Common myeloid progenitor, CD34-positive (primary cell): ENCODE measurements around the gene NBPF4.
"Not testable (repeated sequence)": the region's sequence is repeated elsewhere in the genome, so short reads cannot be mapped to it uniquely, and the experiment has no call there.

ENCODE experiments used
- CTCF ChIA-PET: fragments of 350-600 bp; sonication (Branson Sonifier 250); formaldehyde crosslinking; loops from one replicate; lab custom pipeline; 2021; ENCODE audit warnings: antibody characterized with exemption; lab: Charles Lee
- POLR2A ChIA-PET: fragments of 350-600 bp; sonication (Branson Sonifier 250); formaldehyde crosslinking; loops from one replicate; lab custom pipeline; 2021; ENCODE audit warnings: antibody characterized with exemption; lab: Charles Lee
- DNase-seq, 3 donors: peaks; one replicate each; pipeline versions ENCODE4 v3.0.0 to v3.0.0-alpha.2; 2013
- H3K27ac ChIP-seq, 2 experiments: 1 replicate in 1 of 2; 2 replicates in 1 of 2; pipeline ENCODE4 v1.7.0; 2013; ENCODE audit warnings: inconsistent platforms in 2 of 2, low read length in 2 of 2, mild to moderate bottlenecking in 2 of 2, low read depth in 1 of 2, moderate library complexity in 1 of 2; ENCODE audit not compliant: severe bottlenecking in 2 of 2, insufficient read depth in 1 of 2, poor library complexity in 1 of 2
- H3K27me3 ChIP-seq, 5 experiments: replicated peaks in 2 of 5; 1 replicate in 3 of 5; 2 replicates in 2 of 5; pipeline versions ENCODE4 v1.6.1 to v1.7.0; 2013; ENCODE audit warnings: low read length in 4 of 5, mild to moderate bottlenecking in 2 of 5, moderate library complexity in 2 of 5, inconsistent platforms in 1 of 5; ENCODE audit not compliant: insufficient read depth in 5 of 5, control insufficient read depth in 4 of 5
- H3K36me3 ChIP-seq, 4 experiments: 1 replicate in 2 of 4; 2 replicates in 2 of 4; pipeline versions ENCODE4 v1.6.1 to v1.7.0; 2013; ENCODE audit warnings: low read length in 3 of 4, control low read depth in 1 of 4, mild to moderate bottlenecking in 1 of 4; ENCODE audit not compliant: control insufficient read depth in 4 of 4, insufficient read depth in 4 of 4
- H3K4me1 ChIP-seq, 4 experiments: 1 replicate in 3 of 4; 2 replicates in 1 of 4; pipeline versions ENCODE4 v1.6.1 to v1.7.1; 2013; ENCODE audit warnings: low read length in 3 of 4, mild to moderate bottlenecking in 3 of 4, control low read depth in 1 of 4, inconsistent platforms in 1 of 4, moderate library complexity in 1 of 4; ENCODE audit not compliant: control insufficient read depth in 4 of 4, insufficient read depth in 4 of 4; ENCODE audit errors: control extremely low read depth in 1 of 4
- H3K4me3 ChIP-seq, 7 experiments: 1 replicate in 4 of 7; 2 replicates in 3 of 7; pipeline versions ENCODE4 v1.5.1 to v1.7.0; 2013; ENCODE audit warnings: mild to moderate bottlenecking in 7 of 7, low read length in 6 of 7, moderate library complexity in 6 of 7, inconsistent platforms in 2 of 7, low read depth in 2 of 7, control low read depth in 1 of 7; ENCODE audit not compliant: insufficient read depth in 4 of 7, control insufficient read depth in 1 of 7; ENCODE audit errors: extremely low read depth in 1 of 7
- H3K9me3 ChIP-seq, 5 experiments: 1 replicate in 4 of 5; 2 replicates in 1 of 5; pipeline versions ENCODE4 v1.6.1 to v1.7.1; 2013; ENCODE audit warnings: low read length in 4 of 5, mild to moderate bottlenecking in 2 of 5, inconsistent platforms in 1 of 5, low read depth in 1 of 5, moderate library complexity in 1 of 5; ENCODE audit not compliant: control insufficient read depth in 4 of 5, insufficient read depth in 2 of 5; ENCODE audit errors: control extremely low read depth in 1 of 5
- WGBS: methylation state at CpG from one replicate; pipeline ENCODE4 v1.1.5; 2013; ENCODE audit not compliant: insufficient coverage; 5-methylcytosine and 5-hydroxymethylcytosine counted together

Gene NBPF4

DNA sequence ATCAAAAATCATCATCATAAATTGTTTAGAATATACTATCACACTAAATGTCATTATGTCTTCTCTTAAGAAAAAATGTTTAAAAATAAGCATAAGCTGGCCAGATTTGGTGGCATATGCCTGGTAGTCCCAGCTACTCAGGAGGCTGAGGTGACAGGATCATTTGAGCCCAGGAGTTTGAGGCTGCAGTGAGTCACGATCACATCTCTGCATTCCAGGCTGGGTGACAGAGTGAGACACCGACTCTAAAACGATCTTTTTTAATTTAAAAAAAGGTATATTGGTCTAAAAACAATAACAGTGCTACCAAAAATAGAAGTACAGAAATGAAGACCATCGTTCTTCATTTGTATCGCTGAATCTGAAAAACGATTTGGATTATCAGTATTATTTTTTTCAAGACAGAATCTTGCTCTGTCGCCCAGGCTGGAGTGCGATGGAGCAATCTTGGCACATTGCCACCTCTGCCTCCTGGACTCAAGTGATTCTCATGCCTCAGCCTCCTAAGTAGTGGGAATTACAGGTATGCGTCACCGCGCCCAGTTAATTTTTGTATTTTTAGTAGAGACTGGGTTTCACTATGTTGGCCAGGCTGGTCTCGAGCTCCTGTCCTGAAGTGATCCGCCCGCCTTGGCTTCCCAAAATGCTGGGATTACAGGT, 26.2 kb downstream of the NBPF4 start:
- H3K36me3 ChIP-seq, CTCF ChIA-PET, H3K27me3 ChIP-seq, H3K27ac ChIP-seq, H3K4me1 ChIP-seq, POLR2A ChIA-PET, H3K9me3 ChIP-seq, DNase-seq, H3K4me3 ChIP-seq: not testable (repeated sequence)
- 100% methylated on average over 4 of the region's 14 CpGs for WGBS

DNA sequence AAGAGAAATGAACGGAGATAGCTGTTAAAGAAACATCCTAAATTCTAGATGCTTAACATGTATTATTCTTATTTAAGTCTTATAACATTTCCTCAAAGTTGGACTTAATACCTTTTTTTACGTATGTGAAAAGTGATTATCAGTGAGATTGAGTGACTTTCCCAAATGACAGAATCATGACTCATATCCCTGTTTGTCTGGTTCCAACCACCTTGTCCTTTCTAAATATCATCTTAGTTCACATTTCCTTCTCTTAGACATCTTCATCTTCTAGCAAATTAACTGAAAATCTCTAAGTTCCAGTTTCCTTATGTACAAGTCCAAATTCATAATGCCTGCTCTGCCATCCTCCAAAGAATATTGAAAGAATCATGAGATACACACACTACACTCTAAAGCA, 26.9 kb downstream of the NBPF4 start:
- H3K9me3 ChIP-seq, CTCF ChIA-PET, H3K27ac ChIP-seq, H3K4me3 ChIP-seq, H3K4me1 ChIP-seq, DNase-seq, H3K36me3 ChIP-seq, H3K27me3 ChIP-seq, POLR2A ChIA-PET: not testable (repeated sequence)
- no CpG with 5 or more reads among the region's 2 CpGs for WGBS

DNA sequence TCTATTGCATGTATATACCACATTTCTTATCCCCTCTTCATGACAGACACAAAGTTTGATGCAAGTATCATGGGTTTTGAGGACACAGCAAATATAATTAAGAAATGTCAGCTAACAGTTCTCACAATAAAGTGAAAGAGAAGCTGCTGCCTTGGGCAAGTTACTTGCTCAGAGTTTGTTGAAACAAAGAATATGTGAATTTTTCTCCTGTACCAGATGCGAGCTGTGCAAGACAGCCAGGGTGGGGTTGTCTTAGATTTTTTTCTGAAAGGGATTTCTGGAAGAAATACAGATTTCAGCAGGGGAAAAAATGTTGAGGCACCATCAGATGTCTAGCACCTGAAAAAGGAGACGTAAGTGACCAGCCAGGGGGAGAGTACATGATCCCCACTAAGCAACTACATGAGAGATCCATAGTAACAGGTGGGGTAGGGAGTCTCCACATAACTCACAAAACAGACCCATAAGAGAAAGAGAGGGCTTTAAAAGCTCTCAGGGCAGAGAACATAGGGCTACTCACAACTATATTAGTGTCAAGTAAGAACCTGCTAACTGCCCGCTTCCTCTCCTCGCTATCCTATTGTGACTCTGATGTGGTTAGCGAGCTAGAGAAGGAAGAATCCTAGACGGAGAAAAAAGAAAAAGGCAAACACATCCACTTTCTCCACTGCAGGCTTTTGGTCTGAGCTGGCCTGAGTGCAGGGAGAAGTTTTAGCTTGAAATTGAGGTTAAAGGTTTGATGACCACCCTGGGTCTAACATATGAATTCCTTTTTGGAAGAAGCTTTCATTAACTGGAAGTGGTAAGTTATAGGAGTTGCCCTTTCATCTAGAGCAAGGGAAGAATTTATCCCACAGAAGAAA, 27.6 kb downstream of the NBPF4 start:
- POLR2A ChIA-PET, H3K4me1 ChIP-seq, H3K27me3 ChIP-seq, H3K36me3 ChIP-seq, H3K9me3 ChIP-seq, H3K4me3 ChIP-seq, H3K27ac ChIP-seq, DNase-seq: not testable (repeated sequence)
- WGBS, result no CpG with 5 or more reads among the region's 6 CpGs
- CTCF ChIA-PET, result interaction anchor here (0.6 kb wide), 1 partner anchor 465 kb away, joined by 3 read pairs; no protein-coding TSS in a partner anchor

DNA sequence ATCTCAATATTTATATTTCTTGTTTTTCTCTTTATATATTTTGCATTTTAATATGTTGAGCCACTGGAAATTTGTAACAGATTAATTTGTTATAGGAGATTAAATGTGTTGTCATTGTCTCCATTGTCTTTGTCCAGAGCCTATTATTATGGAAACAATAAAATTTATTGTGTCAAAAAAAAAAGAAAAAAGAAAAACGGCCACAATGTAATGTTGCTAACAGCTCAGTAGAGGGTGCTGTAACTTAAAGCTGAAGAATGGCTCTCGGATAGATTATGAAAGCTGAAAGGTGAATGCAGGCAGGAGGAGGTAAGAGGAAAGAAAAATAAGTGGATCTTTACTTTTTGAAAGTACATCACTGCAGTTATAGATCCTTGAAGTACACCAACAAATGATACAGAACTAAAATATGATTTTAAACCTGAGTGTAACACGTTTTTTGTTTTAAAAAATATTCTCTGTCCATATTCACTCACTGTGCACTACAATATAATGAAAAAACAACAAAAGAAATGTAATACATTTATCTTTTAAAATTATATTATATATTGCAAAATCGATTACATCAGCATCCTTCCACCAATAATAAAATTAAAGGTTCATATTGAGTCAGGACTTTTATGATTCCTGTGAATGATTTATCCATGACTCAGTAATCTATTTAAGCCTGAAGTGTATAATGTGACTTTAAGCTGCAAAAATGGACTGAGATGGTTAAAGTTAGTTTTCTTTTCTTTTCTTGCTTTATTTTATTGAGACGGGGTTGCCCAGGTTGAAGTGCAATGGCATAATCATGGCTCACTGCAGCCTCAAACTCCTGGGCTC, 29.0 kb downstream of the NBPF4 start:
- CTCF ChIA-PET, result interaction anchor here (0.6 kb wide), 1 partner anchor 1213 kb away, joined by 3 read pairs; no protein-coding TSS in a partner anchor
- DNase-seq, result peak in 2 of 3 donors; percentile 46 to 51
- H3K9me3 ChIP-seq, H3K27ac ChIP-seq, H3K27me3 ChIP-seq, H3K36me3 ChIP-seq, POLR2A ChIA-PET, H3K4me1 ChIP-seq, H3K4me3 ChIP-seq: not testable (repeated sequence)
- WGBS, result no CpG with 5 or more reads among the region's 5 CpGs

DNA sequence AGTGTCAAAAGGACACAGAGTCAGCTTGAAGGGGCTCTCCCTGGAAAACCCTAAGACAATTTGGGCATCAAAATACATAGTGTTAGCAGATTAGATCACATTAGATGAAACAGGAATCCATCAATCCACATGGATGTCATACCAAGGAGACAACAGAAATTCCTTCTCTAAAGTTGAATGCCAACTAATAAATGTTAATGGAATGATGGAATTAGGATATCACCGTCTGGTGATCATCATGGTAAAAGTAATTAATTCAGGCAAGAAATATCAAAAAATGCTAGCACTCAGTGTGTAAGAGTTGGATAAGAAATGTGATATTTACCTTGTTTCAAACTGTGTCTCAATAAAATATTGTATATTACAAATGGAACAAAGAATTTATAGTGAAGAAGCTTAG, 32.9 kb downstream of the NBPF4 start:
- WGBS, result no CpG with 5 or more reads among the region's 1 CpG
- ChIA-PET CTCF (interaction anchor here (1.4 kb wide), 1 partner anchor 21 kb away, joined by 3 read pairs; no protein-coding TSS in a partner anchor), POLR2A (no interaction called here)
- H3K36me3 ChIP-seq, result no peaks in the 10 kb centered on the region
- DNase-seq, result no peak
- H3K4me3 ChIP-seq, result no peak overlapping the region
- H3K27me3 ChIP-seq, result peaks cover 0 to 6% (median 0%) of the 10 kb centered on the region in 5 experiments
- no peaks in the 10 kb centered on the region for H3K4me1 ChIP-seq
- no peak overlapping the region for H3K27ac ChIP-seq
- H3K9me3 ChIP-seq, result no peaks in the 10 kb centered on the region

DNA sequence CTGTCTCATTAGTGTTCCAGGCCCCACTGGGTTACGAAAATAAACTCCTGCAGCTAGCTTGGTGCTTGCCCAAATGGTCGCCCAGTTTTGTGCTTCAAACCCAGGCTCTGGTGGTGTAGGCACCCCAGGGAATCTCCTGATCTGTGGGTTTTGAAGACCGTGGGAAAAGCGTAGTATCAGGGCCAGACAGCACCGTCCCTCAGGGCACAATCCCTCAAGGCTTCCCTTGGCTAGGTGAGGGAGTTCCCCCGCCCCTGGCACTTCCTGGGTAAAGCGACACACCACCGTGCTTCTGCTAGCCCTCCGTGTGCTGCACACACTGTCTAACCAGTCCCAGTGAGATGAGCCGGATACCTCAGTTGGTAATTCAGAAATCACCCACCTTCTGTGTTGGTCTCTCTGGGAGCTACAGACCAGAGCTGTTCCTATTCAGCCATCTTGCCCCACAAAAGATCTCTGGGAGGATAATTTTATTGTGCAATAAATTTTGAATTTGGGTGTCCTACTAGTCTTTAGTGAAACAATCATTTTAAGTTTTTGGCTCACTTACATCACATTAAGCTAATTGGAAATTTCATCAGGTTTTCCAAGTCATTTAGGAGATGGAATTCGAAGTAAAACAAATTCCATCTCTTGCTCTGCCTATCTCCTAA, 34.3 kb downstream of the NBPF4 start:
- ChIA-PET CTCF (interaction anchor here (0.9 to 1.3 kb wide), 2 partner anchors 9 to 431 kb away, joined by 3 read pairs; no protein-coding TSS in a partner anchor), POLR2A (no interaction called here)
- Histone ChIP-seq H3K27ac (no peak overlapping the region), H3K4me1 (no peaks in the 10 kb centered on the region), H3K36me3 (no peaks in the 10 kb centered on the region), H3K27me3 (peaks cover 0 to 6% (median 0%) of the 10 kb centered on the region in 5 experiments), H3K4me3 (no peak overlapping the region), H3K9me3 (no peaks in the 10 kb centered on the region)
- DNase-seq, result no peak
- WGBS, result 97% methylated on average over 11 of the region's 11 CpGs
